NCI-H1417 (cell line): ENCODE data around the gene C1orf116.

Experiments
- DNase-seq, 3 experiments: peaks; one replicate each; lab custom pipeline; 2025; lab: John Stamatoyannopoulos, UW

C1orf116 gene

DNA sequence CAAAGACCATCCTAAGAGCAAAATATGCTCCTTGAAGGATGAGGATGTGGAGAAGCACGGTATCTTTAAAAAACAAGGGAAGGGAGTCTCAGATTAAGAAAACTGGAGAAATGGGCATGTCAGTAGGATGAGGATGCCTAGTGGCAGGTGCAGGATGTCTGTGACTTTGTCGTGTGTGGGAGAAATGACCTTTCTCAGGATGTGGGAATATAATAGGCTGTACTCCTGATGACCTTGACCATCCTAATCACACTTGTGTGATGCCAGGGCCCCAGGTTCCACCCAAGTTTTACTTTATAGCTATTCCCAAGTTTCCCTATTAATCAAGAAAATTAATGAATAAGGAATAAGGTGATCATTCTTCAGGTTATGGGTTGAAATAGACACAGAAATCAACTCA lies 12.9 kb downstream of the C1orf116 start:
- DNase-seq = no peak

DNA sequence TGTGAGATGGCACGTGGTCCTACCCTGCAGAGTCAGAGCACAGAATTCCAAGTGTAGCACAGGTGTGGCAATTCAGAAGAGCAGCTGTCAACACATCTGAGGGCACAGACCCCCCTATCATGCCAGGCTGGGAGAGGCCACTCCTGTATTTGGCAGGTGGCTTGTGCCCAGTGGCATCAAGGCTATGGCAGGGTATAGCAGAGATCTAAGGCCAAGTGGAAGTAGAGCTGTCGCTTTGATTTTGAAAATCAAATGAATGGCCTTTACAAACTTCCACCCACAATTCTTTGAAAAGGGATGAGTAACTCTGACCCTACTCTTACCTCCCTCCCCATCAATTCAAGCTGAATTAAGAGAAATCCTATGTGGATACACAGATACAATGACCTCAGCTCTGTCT lies 13.4 kb downstream of the C1orf116 start:
- no peak for DNase-seq

DNA sequence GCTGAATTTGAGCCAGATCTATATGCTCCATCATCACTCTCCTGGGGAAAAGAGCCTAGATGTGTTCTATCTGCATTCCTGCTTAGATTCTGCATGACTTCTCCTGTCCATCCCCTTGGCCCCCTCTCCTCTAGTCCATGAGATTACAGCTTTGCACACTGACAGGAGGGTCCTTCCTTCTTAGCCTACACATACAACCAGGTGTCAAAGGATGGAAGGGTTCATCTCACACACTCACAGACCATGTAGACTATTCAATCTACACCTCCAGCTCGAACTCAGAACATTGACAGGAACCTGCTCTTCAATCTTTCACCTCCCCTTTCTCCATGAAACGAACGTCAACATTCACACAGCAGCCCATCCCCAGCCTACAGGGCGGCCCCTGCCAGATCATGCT lies 13.8 kb downstream of the C1orf116 start:
- DNase-seq = no peak

DNA sequence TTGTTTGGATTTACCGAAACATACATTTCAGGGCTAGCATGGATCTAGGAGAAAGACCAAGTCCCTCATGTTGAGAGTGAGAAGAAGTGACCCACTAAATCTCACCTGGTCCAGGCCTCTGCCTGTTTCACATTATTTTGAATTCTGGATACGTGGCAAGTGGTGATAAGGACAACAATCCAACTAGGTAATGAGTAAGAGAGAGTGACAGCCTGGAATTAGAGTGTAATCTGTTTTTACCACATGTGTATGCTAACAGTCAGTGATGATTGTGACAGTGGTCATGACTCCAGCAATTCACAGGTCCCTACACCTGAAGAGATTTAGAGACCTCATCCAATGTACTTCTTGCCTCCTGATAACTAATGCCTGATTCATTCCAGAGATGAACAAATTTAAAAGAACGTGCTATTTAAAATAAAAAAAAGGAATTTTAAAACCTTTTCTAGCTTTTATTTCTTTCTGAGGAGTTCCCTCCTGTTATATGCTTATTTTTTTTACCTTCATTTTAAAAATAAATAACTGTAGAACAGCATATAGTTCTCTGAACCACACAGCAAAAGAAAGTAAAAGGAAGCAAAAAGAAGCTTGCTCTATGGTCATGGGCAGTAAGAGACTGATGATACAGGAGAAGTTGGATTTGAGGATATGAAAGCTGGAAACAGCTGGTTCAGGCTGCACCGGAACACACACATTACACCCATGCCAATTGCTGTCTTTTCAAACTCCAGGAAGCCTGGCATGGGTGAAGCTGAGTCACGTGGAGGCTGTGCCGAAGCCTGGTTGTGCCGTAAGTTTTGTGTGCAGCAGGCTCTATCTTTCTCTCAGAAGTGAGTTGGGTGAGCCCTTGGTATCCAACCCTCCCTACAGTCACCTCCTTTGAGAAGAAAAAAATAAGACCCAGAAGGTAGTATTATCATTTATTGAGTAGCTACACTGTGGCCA lies 14.7 kb downstream of the C1orf116 start:
- DNase-seq = no peak

DNA sequence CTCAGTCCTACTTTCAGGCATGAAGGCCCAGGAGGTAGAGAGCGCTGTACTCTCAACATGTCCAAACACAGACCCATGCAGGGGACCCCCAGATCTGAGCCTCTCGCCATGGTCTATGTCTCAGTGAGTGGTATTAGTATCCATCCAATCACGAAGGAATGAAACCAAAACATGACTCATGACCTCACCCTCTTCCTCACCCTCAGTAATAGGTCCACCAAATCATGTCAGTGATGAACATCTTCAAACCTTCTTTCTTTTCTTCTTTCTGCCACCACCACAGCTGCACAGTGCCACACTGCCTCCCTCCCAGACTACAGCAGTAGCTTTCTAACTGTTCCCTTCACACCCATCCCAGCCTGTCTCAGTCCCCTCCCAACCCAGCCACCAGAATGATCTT lies 16.8 kb downstream of the C1orf116 start:
- no peak for DNase-seq

DNA sequence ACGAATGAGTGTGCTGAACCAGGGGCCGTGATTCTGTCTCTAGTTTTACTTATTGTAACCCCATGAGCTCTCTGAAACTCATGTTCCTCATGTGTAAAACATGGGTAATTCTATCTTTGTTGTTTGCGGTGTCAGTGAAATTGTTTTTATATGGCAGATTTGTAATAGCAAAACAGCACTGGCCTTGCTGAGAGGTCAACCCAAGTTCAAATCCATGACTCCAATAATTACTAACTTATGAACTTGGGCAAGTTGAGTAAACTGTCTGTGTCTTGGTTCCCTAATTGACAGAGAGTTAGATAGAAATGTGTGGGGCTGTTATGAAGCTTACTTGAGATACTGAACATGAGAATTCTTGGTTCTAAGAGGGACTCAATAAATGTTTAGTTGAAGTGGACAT lies 17.8 kb downstream of the C1orf116 start:
- no peak for DNase-seq

DNA sequence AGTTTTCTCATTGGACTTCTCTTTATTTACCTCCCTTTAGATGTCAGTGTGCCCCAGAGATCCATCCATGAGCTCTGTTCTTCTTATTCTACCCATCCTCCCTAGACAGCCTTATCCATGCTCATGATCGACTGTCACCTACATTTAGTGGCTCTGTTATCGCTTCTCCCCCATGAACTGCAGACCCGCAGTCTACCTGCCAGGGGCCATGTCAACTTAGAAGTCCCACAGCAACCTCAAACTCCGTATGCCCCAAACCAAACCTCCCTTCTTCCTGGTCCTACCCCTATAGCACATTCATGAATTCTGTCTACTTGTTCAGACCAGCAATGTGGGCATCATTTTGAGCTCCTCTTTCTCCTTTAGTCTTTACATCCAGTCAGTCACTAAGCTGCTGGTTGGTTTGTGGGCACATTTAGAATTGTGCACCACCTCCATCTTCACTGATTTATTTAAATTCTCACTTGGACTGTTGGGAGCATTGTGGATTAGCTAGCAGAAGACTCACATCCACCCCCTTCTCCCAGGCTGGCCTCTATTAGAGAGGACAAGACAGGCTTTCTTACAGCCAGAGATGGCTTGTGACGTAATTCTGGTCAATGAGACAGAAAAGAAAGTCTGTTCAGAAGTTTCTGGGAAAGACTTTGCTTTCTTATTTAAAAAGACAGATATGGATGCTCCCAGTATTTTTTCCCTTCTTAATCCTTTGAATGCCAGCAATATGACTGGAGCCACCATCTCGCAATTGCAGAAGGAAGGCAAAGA lies 19.1 kb downstream of the C1orf116 start:
- no peak for DNase-seq

DNA sequence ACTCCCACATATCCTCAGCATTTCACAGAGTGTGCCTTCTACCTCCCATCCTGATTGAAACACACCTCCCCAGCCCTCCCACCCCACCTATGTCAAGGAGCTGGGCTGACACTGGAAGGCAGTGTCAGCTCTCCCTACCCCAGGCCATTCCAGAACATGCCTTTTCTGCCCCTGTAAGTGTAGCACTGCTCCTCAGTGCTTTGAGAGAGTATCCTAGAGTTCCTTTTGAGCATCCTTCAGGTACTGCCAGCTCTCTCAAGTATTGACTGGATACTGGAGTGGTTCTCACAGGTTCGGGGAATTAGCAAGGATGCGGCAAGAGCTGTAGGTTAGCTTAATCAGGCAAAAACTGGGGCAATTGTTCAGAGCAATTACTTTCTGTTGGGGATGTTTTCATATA lies 21.8 kb downstream of the C1orf116 start:
- no peak for DNase-seq

DNA sequence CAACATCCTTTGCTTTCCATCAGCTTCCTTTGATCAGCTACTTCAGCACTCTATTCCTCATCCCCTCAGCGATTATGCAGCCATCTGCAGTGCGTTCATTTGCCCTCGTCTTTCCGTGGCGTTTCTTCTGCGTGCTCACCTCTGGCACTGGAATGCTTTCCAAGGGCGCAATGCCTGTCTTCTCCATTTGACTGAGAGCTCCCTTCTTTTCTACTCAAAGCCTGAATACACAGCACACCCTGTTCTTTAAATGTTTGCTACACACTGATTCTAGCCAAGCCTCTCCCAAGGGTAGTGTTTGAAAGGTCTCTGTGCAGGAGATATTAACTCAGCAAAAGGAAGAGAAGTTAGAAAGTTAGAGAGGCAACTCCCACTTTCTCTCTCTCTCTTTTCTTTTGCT lies 22.6 kb downstream of the C1orf116 start:
- DNase-seq = no peak

DNA sequence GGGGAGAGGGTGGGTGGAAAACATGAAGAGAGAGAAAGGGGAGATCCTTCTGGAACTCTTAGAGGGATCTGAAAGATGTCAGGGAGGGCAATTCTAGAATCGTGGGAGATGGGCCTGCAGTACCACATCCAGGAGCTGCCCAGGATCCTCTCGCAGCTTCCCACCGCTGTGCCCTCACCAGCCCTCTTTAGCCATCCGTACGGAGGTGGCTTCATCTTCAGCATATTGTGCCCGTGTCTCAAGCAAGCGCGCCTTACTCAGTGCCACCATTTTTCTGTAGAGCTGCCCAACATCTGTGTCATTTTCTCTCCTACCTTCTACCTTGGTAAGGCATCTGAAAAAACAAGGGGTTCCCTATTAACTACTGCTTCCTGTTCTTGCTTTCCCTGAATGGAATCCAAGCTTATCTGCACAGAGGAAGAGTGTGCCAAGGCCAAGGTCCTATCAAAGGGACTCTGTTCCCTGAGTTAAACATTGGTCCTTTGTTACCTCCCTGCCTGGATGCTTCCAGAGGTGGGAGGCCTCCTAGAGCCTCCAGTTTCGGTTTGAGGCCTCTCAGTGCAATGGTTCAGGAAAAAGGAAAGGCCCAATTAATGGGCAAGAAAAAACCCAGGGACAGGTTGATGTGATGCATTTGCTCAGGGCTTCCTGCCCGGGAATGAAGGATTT lies 23.2 kb downstream of the C1orf116 start:
- no peak for DNase-seq

DNA sequence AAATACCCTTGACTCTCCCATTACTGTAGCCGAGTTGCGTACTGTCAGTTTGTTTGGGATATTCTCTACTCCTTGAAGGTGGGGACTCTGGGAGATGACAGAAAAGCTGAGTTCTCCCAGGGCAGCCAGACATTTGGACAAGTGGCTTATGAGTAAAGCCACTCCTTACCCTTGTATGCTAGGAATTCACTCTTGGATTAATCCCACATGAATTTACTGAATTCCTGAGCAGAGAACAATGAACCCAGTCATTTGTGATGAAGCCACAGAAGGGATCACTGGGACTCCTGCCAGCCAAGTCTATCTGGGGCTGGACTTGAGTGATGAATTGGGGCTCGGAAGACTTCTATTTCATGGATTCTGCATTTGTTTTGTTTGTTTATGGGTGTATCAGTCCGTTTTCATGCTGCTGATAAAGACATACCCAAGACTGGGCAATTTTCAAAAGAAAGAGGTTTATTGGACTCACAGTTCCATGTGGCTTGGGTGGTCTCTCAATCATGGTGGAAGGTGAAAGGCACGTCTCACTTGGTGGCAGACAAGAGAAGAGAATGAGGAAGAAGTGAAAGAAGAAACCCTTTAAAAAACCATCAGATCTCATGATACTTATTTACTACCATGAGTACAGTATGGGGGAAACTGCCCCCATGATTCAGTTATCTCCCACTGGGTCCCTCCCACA lies 25.1 kb downstream of the C1orf116 start:
- DNase-seq = no peak

DNA sequence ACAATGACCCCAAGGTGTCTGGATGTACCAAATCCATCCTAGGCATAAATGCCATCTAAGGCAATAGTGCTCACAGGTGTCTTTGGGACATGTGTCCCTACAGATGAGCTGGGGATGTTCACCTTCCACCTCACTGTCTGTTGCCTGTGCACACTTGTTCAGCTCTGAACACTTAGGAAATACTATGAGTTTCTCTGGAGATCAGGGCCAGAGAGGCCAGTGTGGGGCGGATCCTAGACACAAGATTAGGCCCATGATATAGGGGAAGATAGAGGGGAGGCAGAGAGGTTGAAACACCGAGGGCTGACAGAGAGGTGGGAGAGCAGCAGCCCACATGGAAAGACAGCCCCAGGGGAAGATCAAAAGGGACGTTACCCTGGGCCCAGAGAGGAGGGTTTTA lies 25.6 kb downstream of the C1orf116 start:
- DNase-seq = no peak

DNA sequence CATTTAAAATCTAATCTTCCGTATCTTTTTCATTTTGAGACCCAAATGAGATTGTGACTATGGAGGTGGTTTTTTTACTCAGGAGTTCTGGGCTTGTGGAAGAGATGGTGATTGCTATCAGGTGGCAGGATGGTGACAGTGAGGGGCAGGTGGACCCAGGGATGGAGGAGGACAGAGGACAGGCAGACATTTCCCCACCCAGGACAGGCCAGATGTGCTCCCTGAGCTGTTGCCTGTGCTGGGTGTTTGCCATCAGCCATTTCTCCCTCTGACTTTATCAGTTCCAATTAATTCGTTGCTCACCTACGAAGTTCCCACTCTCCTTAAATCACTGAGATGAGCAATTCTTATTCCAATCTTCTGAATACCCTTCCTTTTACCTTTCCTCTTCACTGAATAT lies 26.5 kb downstream of the C1orf116 start:
- no peak for DNase-seq

DNA sequence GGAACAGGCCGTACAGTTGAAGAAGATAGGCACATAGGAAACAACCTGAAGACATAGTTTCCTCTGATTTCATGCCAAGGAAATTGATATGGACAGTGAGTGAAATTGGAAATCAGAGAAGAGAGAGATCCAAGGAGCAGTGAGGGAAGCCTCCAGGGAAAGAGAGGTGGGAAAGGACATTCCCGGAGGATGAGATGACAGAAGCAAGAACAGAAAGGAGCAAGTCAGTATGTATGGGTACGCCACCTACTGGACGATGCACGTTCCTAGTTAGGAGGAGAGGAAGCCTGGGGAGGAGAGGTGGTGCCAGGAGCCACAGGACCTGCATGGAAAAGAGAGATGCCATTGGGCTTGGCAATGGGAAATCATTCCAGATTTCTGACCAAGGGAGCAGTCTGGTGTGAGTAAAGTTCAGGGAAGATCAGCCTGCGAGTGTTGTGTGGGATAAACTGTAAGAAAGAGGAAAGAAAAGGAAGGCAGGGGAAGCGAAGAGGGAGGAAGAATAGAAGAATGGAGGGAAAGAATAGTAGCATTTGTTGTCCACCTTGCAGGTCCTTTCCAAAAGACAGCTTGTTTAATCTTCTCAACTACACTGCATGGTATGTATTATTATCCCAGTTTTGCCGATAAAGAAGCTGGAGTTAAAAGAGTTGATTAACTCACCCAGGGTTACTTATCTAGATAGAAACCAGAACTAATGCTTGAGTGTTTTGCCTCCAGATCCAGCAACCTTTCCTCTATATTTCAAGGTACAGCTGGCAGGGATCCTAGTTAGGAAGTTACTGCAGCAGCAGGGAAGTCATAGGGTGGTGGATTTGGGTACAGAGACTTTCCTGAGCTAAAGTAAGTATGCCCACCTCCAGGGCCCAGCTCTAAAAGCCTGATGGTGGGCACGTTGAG lies 27.4 kb downstream of the C1orf116 start:
- peak; percentile 20 to 68 (median 61) for DNase-seq

DNA sequence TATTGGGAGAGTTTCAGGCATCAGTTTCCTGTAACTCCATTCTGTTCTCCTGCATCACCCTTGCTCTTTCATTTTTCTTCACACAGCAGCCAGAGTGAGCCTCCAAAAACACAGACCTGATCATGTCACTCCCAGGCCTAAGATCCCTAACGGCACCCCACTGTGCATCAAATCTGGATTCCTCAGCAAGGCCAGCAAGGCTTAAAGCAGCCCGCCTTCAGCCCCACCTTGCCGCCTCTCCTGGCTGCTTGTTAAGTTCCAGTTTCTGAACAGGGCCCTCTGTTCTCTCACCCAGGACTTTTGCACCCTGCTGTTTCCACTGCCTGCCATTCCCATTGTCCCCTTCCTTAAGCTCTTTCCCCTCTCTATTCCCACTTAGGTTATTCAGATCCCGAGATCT lies 29.3 kb downstream of the C1orf116 start:
- no peak for DNase-seq

DNA sequence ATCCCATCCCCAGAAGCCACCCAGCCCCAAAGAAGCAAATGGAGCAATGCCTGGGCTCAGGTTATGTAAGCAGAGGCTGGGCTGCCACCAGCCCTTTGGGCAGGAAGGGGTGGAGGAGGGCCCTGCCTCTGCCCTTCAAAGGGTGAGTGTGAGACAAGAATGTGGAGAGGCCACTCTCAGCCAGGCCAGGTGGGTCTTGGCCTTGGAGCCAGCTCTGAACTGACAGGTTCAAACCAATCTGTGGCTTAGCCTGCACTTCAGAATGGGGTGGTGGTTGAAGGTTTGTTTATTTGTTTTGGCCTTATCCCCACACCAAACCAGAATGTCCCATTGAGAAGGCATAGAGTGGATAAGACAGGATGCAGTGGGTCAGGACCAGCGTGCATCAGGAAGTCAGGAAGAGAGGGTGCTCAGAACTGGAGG lies 29.8 kb downstream of the C1orf116 start:
- peak in 1 of 3 experiments; percentile 28 for DNase-seq

DNA sequence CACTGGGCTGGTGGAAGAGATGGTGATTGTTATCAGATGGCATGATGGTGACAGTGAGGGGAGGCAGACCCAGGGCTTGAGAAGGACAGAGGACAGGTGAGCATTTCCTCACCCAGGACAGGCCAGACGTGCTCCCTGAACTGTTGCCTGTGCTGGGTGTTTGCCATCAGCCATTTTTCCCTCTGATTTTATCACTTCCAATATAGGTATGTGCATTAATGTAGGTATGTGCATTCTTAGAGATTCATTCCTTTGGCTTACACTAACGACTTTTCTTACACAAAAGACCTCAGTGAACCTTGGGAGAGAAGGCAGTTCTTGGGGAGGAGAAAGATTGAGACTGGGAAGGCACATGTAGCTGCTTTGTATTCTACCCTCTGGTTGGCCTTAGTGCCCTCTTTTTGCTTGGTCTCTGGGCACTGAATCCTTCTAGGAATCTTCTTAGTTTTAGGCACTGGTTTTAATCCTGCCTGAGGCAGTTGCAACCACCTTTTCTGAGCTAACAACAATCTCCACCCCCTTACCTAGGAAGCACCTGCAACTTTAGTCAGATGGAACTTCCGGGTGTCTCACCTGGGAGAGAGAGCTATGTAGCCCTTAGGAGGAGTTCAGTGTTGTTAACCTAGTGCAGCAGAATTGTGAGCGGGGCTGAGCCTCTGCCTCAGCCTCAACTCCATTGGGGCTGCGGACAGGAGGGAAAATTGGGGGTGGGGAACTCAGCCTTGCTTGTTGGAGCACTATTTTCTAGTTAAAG lies 30.9 kb downstream of the C1orf116 start:
- no peak for DNase-seq

DNA sequence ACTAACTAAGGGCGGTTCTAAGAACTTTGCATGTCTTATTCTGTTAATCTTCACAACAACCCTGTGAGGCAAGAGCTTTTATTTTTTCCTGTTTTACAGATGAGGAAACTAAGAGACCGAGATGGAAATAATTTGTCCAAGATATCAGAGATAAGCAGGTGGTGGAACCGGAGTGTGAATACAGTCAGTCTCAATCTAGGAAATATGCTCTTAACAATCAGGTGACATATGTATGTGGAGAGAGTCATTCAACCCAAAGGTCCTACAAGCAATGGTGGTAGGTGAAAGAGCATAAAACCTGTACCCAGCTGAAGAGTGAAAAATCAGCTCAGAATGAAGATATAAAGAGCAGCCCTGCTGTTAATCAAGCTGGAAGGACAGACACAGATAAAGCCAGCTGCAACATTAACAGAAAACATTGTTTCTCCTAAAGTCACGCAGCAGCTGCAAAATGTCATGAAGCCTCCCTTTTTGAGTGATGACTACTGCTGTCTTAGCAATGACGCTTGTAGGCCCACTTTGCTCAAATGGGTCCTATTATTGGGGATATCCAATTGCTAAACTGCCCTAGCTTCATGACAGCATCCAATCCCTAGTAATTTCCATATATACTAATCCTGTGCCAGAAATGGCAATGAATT lies 31.8 kb downstream of the C1orf116 start:
- no peak for DNase-seq

DNA sequence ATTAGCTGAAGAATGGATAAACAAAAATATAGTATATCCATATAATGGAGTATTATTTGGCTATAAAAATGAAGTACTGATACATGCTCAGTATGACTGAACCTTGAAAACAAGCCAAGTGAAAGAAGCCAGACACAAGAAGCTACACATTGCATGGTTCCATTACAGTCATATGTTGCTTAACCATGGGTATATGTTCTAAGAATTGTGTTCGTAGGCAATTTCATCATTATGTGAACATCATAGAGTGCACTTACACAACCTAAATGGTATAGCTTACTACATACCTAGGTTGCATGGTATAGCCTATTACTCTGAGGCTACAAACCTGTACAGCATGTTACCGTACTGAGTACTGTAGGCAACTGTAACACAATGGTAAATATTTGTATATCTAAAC lies 33.7 kb downstream of the C1orf116 start:
- DNase-seq = no peak

DNA sequence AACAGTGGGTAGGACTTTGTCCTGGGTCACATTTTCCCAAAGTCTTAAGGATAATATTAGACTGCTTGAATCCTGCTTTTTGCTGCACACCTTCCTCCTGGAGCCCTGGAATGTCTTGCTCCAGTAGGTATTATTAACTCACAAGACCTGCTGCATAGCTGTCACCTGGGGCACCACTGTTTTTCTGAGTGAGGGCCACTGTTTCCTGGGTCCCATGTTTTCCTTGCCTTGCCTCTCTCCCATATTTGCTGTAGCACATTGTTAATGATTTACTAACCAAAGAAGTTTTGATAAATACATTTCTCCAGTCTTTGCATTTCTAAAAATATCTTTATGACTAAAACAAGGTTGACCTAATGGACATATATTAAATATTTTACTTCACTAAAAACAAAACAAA lies 39.8 kb downstream of the C1orf116 start:
- DNase-seq = no peak
